Neural progenitor cell (in vitro differentiated cells): Measurements from ENCODE around the gene PLOD1.

ENCODE experiments used
- EZH2phosphoT487 ChIP-seq: fragments of 200-600 bp; sonication (generic); IDR thresholded peaks from 2 replicates; pipeline ENCODE4 v1.6.1; 2017; ENCODE audit warnings: antibody characterized with exemption
- TF ChIP-seq, protein P1 (sequence below): fragments of 200-600 bp; sonication (generic); IDR thresholded peaks from 2 replicates; pipeline ENCODE4 v1.5.1; 2017; ENCODE audit warnings: antibody characterized with exemption, mild to moderate bottlenecking

DNA sequence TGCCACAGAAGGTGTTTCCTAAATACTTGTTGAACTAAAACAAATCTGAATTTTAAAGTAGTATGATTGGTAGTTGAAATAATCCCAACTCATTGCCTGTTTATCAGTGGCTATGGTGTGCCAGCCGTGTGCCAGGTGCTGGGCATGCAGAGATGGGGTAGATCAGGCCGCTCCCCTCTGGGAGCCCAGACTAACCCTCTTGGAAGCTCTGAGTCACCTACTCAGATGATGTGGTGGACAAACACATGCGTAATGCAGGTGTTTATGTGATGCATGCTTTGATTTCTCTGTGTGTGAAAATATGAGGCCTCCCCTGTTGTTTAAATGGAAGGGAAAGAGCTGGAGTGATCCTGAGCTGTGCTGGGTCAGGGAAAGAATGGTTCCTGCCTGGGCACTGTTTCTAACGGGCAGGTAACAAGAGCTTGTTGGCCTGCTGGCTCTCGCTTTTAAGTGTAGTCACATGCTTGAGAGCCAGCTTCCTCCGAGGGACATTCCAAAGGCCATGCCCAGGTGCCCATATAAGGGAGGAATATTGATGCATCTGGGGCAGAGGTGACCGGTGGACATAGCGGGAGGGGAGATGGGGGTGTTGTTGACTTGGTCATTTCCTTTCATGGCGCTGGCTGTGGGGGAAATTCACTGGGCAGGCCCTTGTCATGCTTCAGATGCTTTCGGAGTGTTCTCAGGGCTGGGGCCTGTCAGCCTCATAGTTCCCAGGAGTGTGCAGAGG, 56.0 kb downstream of the PLOD1 start:
- TF ChIP-seq, protein P1, sequence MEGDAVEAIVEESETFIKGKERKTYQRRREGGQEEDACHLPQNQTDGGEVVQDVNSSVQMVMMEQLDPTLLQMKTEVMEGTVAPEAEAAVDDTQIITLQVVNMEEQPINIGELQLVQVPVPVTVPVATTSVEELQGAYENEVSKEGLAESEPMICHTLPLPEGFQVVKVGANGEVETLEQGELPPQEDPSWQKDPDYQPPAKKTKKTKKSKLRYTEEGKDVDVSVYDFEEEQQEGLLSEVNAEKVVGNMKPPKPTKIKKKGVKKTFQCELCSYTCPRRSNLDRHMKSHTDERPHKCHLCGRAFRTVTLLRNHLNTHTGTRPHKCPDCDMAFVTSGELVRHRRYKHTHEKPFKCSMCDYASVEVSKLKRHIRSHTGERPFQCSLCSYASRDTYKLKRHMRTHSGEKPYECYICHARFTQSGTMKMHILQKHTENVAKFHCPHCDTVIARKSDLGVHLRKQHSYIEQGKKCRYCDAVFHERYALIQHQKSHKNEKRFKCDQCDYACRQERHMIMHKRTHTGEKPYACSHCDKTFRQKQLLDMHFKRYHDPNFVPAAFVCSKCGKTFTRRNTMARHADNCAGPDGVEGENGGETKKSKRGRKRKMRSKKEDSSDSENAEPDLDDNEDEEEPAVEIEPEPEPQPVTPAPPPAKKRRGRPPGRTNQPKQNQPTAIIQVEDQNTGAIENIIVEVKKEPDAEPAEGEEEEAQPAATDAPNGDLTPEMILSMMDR: no peak
- TF ChIP-seq EZH2phosphoT487: no peak
